ENCODE data around the gene PLEKHO2. TPM values are rescaled to one million over a fixed set of nuclear protein-coding genes. Genes with fewer than 3 reads are reported as not detected.

PLEKHO2 gene
- total and polyA plus RNA-seq, 10 donors, result 33.9 to 249 (median 141) TPM

- Histone ChIP-seq H3K27ac (peak overlapping the region; percentile 42 to 99 (median 81)), H3K9me3 (no peaks in the 10 kb centered on the region), H3K4me3 (peak overlapping the region in 2 of 8 donors; percentile 1 to 39), H3K36me3 (peaks cover 4 to 100% (median 89%) of the 10 kb centered on the region in 6 donors), H3K27me3 (replicated peaks in 1 of 7) (no peaks in the 10 kb centered on the region), H3K4me1 (peaks cover 65 to 100% (median 99%) of the 10 kb centered on the region in 6 donors)
- no peak for DNase-seq
- no peak for TF ChIP-seq CTCF (IDR thresholded peaks at IDR 0.05 in 8 of 11, conservative IDR thresholded peaks at IDR 0.05 in 3 of 11)
- no peak for TF ChIP-seq POLR2A (IDR thresholded peaks at IDR 0.05)
- no peak for TF ChIP-seq POLR2AphosphoS5 (IDR thresholded peaks at IDR 0.05)
- intact Hi-C loops (cut with DNase I; ENCODE audit: low total_unique reads), result no loop called here
- 39 to 65% (median 51%) methylated on average over 4 of the region's 4 CpGs for WGBS, 5 donors
Measured at GRCh38 chr15:64857421-64857820, 15.7 kb downstream of the PLEKHO2 start.

GRCh38 chr15:64858021-64858575, 16.4 kb downstream of the PLEKHO2 start:
- peak; percentile 20 to 58 (median 48) for TF ChIP-seq POLR2AphosphoS5 (IDR thresholded peaks at IDR 0.05)
- no peak for TF ChIP-seq POLR2A (IDR thresholded peaks at IDR 0.05)
- TF ChIP-seq CTCF (IDR thresholded peaks at IDR 0.05 in 8 of 11, conservative IDR thresholded peaks at IDR 0.05 in 3 of 11), result no peak
- 24 to 44% (median 34%) methylated on average over 6 of the region's 6 CpGs for WGBS, 5 donors
- peaks cover 61 to 100% (median 97%) of the 10 kb centered on the region in 6 donors for H3K4me1 ChIP-seq
- no peak for DNase-seq
- H3K4me3 ChIP-seq, result peak overlapping the region in 2 of 8 donors; percentile 1 to 39
- H3K9me3 ChIP-seq, result no peaks in the 10 kb centered on the region
- peaks cover 4 to 100% (median 86%) of the 10 kb centered on the region in 6 donors for H3K36me3 ChIP-seq
- H3K27ac ChIP-seq, result peak overlapping the region; percentile 42 to 99 (median 81)
- no peaks in the 10 kb centered on the region for H3K27me3 ChIP-seq (replicated peaks in 1 of 7)
- intact Hi-C loops (cut with DNase I; ENCODE audit: low total_unique reads), result no loop called here

- Histone ChIP-seq H3K36me3 (peaks cover 4 to 100% (median 82%) of the 10 kb centered on the region in 6 donors), H3K27ac (peak overlapping the region; percentile 36 to 99 (median 81)), H3K4me1 (peaks cover 64 to 100% (median 93%) of the 10 kb centered on the region in 6 donors), H3K27me3 (replicated peaks in 1 of 7) (no peaks in the 10 kb centered on the region), H3K4me3 (no peak overlapping the region), H3K9me3 (no peaks in the 10 kb centered on the region)
- WGBS, 5 donors, result 61 to 75% (median 72%) methylated on average over 2 of the region's 2 CpGs
- TF ChIP-seq POLR2A (IDR thresholded peaks at IDR 0.05) (no peak), POLR2AphosphoS5 (IDR thresholded peaks at IDR 0.05) (peak in 2 of 3 donors; percentile 38 to 48)
- intact Hi-C loops (cut with DNase I; ENCODE audit: low total_unique reads), result no loop called here
- DNase-seq, result no peak
Measured at GRCh38 chr15:64859226-64859625, 17.5 kb downstream of the PLEKHO2 start.

GRCh38 chr15:64861331-64861730, 19.6 kb downstream of the PLEKHO2 start:
- Histone ChIP-seq H3K4me3 (no peak overlapping the region), H3K9me3 (no peaks in the 10 kb centered on the region), H3K27ac (peak overlapping the region; percentile 5 to 99 (median 78)), H3K4me1 (peaks cover 43 to 100% (median 92%) of the 10 kb centered on the region in 6 donors), H3K27me3 (replicated peaks in 1 of 7) (no peaks in the 10 kb centered on the region), H3K36me3 (peaks cover 9 to 100% (median 82%) of the 10 kb centered on the region in 6 donors)
- DNase-seq, result no peak
- WGBS, 5 donors, result 78 to 92% (median 88%) methylated on average over 6 to 11 of the region's 11 CpGs
- intact Hi-C loops (cut with DNase I; ENCODE audit: low total_unique reads), result no loop called here
- no peak for TF ChIP-seq CTCF (IDR thresholded peaks at IDR 0.05 in 8 of 11, conservative IDR thresholded peaks at IDR 0.05 in 3 of 11)
- TF ChIP-seq POLR2AphosphoS5 (IDR thresholded peaks at IDR 0.05), result peak; percentile 10 to 82 (median 62)
- no peak for TF ChIP-seq POLR2A (IDR thresholded peaks at IDR 0.05)
